HL-60 (cell line): ENCODE data around the gene FAIM.

Experiments used
- DNase-seq, 2 experiments: peaks; one replicate each; pipeline ENCODE4 v3.0.0-alpha.2; 2010 to 2020; ENCODE audit warnings: low read depth in 1 of 2, low spot score in 1 of 2
- H3K27ac ChIP-seq: fragments of 250-450 bp; sonication (Bioruptor Pico); replicated peaks from 2 replicates; pipeline ENCODE4 v1.5.1; 2020; ENCODE audit warnings: mild to moderate bottlenecking, moderate library complexity
- H3K27me3 ChIP-seq: fragments of 250-450 bp; sonication (Bioruptor Pico); 2 replicates; pipeline ENCODE4 v1.5.1; 2021; ENCODE audit warnings: mild to moderate bottlenecking, moderate library complexity; ENCODE audit not compliant: insufficient read depth, poor library complexity, severe bottlenecking
- H3K4me3 ChIP-seq: replicated peaks from 2 replicates; pipeline ENCODE4 v1.5.1; 2011; ENCODE audit warnings: mild to moderate bottlenecking, control low read depth, low read length; ENCODE audit not compliant: insufficient read depth
- GABPA ChIP-seq: IDR thresholded peaks from 2 replicates; pipeline ENCODE4 v1.6.1; 2012; ENCODE audit warnings: low read depth
- POLR2AphosphoS5 ChIP-seq: IDR thresholded peaks from 2 replicates; pipeline ENCODE4 v1.6.1; 2012; ENCODE audit warnings: low read depth
- SPI1 ChIP-seq: IDR thresholded peaks from 2 replicates; pipeline ENCODE4 v1.6.1; 2012; ENCODE audit warnings: low read depth, mild to moderate bottlenecking, borderline replicate concordance
- TF ChIP-seq, protein P1 (sequence below): IDR thresholded peaks from 2 replicates; pipeline ENCODE4 v1.6.1; 2012; ENCODE audit warnings: low read depth; ENCODE audit not compliant: insufficient replicate concordance
- TF ChIP-seq, protein P2 (sequence below): IDR thresholded peaks from one replicate; pipeline ENCODE4 v1.5.1; 2011; ENCODE audit warnings: low read length, control low read depth, inconsistent platforms; ENCODE audit not compliant: insufficient read depth

The FAIM gene

GRCh38 chr3:138646008-138646407 lies 37.4 kb downstream of the FAIM start:
- no peak for DNase-seq
- no peak overlapping the region for H3K27ac ChIP-seq
- TF ChIP-seq GABPA = no peak
- no peak for TF ChIP-seq POLR2AphosphoS5
- TF ChIP-seq, protein P1, sequence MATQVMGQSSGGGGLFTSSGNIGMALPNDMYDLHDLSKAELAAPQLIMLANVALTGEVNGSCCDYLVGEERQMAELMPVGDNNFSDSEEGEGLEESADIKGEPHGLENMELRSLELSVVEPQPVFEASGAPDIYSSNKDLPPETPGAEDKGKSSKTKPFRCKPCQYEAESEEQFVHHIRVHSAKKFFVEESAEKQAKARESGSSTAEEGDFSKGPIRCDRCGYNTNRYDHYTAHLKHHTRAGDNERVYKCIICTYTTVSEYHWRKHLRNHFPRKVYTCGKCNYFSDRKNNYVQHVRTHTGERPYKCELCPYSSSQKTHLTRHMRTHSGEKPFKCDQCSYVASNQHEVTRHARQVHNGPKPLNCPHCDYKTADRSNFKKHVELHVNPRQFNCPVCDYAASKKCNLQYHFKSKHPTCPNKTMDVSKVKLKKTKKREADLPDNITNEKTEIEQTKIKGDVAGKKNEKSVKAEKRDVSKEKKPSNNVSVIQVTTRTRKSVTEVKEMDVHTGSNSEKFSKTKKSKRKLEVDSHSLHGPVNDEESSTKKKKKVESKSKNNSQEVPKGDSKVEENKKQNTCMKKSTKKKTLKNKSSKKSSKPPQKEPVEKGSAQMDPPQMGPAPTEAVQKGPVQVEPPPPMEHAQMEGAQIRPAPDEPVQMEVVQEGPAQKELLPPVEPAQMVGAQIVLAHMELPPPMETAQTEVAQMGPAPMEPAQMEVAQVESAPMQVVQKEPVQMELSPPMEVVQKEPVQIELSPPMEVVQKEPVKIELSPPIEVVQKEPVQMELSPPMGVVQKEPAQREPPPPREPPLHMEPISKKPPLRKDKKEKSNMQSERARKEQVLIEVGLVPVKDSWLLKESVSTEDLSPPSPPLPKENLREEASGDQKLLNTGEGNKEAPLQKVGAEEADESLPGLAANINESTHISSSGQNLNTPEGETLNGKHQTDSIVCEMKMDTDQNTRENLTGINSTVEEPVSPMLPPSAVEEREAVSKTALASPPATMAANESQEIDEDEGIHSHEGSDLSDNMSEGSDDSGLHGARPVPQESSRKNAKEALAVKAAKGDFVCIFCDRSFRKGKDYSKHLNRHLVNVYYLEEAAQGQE = no peak
- TF ChIP-seq, protein P2, sequence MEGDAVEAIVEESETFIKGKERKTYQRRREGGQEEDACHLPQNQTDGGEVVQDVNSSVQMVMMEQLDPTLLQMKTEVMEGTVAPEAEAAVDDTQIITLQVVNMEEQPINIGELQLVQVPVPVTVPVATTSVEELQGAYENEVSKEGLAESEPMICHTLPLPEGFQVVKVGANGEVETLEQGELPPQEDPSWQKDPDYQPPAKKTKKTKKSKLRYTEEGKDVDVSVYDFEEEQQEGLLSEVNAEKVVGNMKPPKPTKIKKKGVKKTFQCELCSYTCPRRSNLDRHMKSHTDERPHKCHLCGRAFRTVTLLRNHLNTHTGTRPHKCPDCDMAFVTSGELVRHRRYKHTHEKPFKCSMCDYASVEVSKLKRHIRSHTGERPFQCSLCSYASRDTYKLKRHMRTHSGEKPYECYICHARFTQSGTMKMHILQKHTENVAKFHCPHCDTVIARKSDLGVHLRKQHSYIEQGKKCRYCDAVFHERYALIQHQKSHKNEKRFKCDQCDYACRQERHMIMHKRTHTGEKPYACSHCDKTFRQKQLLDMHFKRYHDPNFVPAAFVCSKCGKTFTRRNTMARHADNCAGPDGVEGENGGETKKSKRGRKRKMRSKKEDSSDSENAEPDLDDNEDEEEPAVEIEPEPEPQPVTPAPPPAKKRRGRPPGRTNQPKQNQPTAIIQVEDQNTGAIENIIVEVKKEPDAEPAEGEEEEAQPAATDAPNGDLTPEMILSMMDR = no peak
- TF ChIP-seq SPI1 = no peak
- H3K27me3 ChIP-seq = no peaks in the 10 kb centered on the region
- H3K4me3 ChIP-seq = no peak overlapping the region

DNA sequence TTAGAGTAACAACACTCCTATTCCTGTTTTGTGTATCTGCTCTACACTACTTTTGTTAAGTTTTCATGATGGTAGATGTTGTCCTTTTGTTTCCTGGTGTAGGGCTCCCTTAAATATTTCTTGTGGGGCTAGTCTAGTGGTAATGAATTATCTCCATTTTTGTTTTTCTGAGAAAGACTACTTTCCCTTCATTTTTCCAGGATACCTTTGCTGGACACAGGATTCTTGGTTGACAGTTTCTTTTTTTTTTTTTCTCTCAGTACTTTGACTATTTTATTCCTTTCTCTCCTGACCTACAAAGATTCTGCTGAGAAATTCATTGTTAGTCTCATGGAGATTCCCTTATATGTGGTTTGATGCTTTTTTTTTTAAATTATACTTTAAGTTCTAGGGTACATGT lies 37.9 kb downstream of the FAIM start:
- no peak for TF ChIP-seq POLR2AphosphoS5
- TF ChIP-seq GABPA = no peak
- Histone ChIP-seq H3K27me3 (no peaks in the 10 kb centered on the region), H3K4me3 (no peak overlapping the region), H3K27ac (no peak overlapping the region)
- DNase-seq = no peak

GRCh38 chr3:138649134-138649533 lies 40.6 kb downstream of the FAIM start:
- H3K27ac ChIP-seq = no peak overlapping the region
- TF ChIP-seq, protein P1 = no peak
- no peak for TF ChIP-seq GABPA
- TF ChIP-seq POLR2AphosphoS5 = no peak
- TF ChIP-seq, protein P2 = no peak
- TF ChIP-seq SPI1 = no peak
- no peak for DNase-seq
- H3K27me3 ChIP-seq = no peaks in the 10 kb centered on the region
- no peak overlapping the region for H3K4me3 ChIP-seq

- Histone ChIP-seq H3K27me3 (no peaks in the 10 kb centered on the region), H3K4me3 (no peak overlapping the region), H3K27ac (no peak overlapping the region)
- TF ChIP-seq SPI1 (no peak), GABPA (no peak), POLR2AphosphoS5 (no peak)
- no peak for DNase-seq
These were observed 45.0 kb downstream of the FAIM start for GRCh38 chr3:138653567-138653966.

GRCh38 chr3:138657508-138657907 lies 48.9 kb downstream of the FAIM start:
- Histone ChIP-seq H3K4me3 (no peak overlapping the region), H3K27me3 (no peaks in the 10 kb centered on the region), H3K27ac (no peak overlapping the region)
- TF ChIP-seq POLR2AphosphoS5 = no peak
- no peak for DNase-seq
